ENCODE data around the gene STAM. TPM values are rescaled to one million over a fixed set of nuclear protein-coding genes. Genes with fewer than 3 reads are reported as not detected.
"Not testable (repeated sequence)": the region's sequence is repeated elsewhere in the genome, so short reads cannot be mapped to it uniquely, and the experiment has no call there.

Gene STAM
- total and polyA plus RNA-seq, 2 donors (not counting 3 experiments of a cell fraction or from before 2014, with no cell fraction given): 17.7 to 20.0 TPM

DNA sequence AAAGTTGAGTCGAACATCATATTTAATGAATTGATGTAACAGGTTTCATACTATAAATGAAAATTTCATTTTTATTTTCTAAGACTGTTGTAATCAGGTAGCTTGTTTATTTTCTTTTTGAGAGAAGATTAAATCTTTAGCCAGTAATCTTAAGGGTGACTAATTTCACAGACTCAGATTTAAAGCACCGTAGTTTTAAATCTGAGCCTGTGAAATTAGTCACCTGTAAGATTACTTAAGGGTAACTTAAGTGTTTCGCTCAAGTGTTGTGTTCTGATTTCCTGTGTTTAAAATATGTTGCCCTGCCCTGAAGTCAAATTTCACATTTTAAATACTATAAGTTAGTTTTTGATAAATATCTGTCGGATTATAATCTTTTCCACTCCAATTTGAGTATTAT is 72.2 kb downstream of the STAM start:
- Histone ChIP-seq H3K9me3 (replicated peaks; ENCODE audit: control insufficient read depth, insufficient read depth, low read length) (no peaks in the 10 kb centered on the region), H2AFZ (ENCODE audit: low read depth, low read length) (no peak overlapping the region), H3K27me3 (ENCODE audit: control insufficient read depth in 2 of 2, insufficient read depth in 2 of 2, low read length in 2 of 2) (no peaks in the 10 kb centered on the region), H3K9ac (replicated peaks; ENCODE audit: extremely low read depth, insufficient read depth, low read length) (no peak overlapping the region), H3K36me3 (ENCODE audit: control insufficient read depth in 2 of 2, extremely low read depth in 1 of 2, insufficient read depth in 2 of 2, low read length in 2 of 2) (peaks cover 3 to 7% of the 10 kb centered on the region in 2 experiments), H3K79me2 (ENCODE audit: control insufficient read depth, insufficient read depth, low read length) (no peaks in the 10 kb centered on the region), H3K4me2 (ENCODE audit: insufficient read depth, low read length) (no peak overlapping the region), H4K20me1 (replicated peaks; ENCODE audit: control insufficient read depth, extremely low read depth, insufficient read depth, low read length) (no peaks in the 10 kb centered on the region), H3K9me1 (replicated peaks; ENCODE audit: control insufficient read depth, extremely low read depth, insufficient read depth, low read length) (no peaks in the 10 kb centered on the region), H3K27ac (ENCODE audit: insufficient read depth, low read depth, low read length) (no peak overlapping the region), H3K4me1 (ENCODE audit: control insufficient read depth, extremely low read depth, insufficient read depth, low read length) (no peaks in the 10 kb centered on the region), H3K4me3 (replicated peaks in 1 of 3; ENCODE audit: insufficient read depth in 1 of 3, low read depth in 1 of 3, low read length in 3 of 3) (no peak overlapping the region)
- ChIA-PET POLR2A (no interaction called here), CTCF (no interaction called here)
- FAIRE-seq (no peak), DNase-seq (ENCODE audit: low read depth, low spot score) (no peak)
- no peak for TF ChIP-seq GATA2 (IDR thresholded peaks at IDR 0.05; ENCODE audit: insufficient read depth, insufficient read length, low read depth, low read length)
- TF ChIP-seq, protein P1, sequence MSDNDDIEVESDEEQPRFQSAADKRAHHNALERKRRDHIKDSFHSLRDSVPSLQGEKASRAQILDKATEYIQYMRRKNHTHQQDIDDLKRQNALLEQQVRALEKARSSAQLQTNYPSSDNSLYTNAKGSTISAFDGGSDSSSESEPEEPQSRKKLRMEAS (IDR thresholded peaks at IDR 0.05; ENCODE audit: insufficient read depth, insufficient read length): no peak
- TF ChIP-seq FOS (IDR thresholded peaks at IDR 0.05; ENCODE audit: borderline replicate concordance, insufficient read depth, low read length): no peak
- no peak for TF ChIP-seq MYC (IDR thresholded peaks at IDR 0.05; ENCODE audit: low read depth, low read length)
- dilution Hi-C loops (cut with MboI; ENCODE audit: extremely low pct_ligation_motif_present, low sequenced_read_pairs): no loop called here
- BruUV-seq (replicated peaks): no TSS peak
- intact Hi-C loops (cut with micrococcal nuclease): no loop called here

DNA sequence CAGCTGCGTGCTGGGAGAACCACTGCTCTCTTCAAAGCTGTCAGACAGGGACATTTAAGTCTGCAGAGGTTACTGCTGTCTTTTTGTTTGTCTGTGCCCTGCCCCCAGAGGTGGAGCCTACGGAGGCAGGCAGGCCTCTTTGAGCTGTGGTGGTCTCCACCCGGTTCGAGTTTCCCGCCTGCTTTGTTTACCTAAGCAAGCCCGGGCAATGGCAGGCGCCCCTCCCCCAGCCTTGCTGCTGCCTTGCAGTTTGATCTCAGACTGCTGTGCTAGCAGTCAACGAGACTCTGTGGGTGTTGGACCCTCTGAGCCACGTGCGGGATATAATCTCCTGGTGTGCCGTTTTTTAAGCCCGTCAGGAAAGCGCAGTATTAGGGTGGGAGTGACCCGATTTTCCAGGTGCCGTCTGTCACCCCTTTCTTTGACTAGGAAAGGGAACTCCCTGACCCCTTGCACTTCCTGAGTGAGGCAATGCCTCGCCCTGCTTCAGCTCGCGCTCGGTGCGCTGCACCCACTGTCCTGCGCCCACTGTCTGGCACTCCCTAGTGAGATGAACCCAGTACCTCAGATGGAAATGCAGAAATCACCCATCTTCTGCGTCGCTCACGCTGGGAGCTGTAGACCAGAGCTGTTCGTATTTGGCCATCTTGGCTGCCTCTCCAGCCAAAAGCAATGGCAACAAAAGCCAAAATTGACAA is 78.5 kb downstream of the STAM start:
- H3K4me2 ChIP-seq (ENCODE audit: insufficient read depth, low read length); BruUV-seq (replicated peaks); H3K27me3 ChIP-seq (ENCODE audit: control insufficient read depth in 2 of 2, insufficient read depth in 2 of 2, low read length in 2 of 2); DNase-seq (ENCODE audit: low read depth, low spot score); CTCF ChIA-PET; POLR2A ChIA-PET; H3K4me1 ChIP-seq (ENCODE audit: control insufficient read depth, extremely low read depth, insufficient read depth, low read length); H3K9ac ChIP-seq (replicated peaks; ENCODE audit: extremely low read depth, insufficient read depth, low read length); H3K4me3 ChIP-seq (replicated peaks in 1 of 3; ENCODE audit: insufficient read depth in 1 of 3, low read depth in 1 of 3, low read length in 3 of 3); FAIRE-seq; H2AFZ ChIP-seq (ENCODE audit: low read depth, low read length); dilution Hi-C loops (cut with MboI; ENCODE audit: extremely low pct_ligation_motif_present, low sequenced_read_pairs); H3K36me3 ChIP-seq (ENCODE audit: control insufficient read depth in 2 of 2, extremely low read depth in 1 of 2, insufficient read depth in 2 of 2, low read length in 2 of 2); H3K9me1 ChIP-seq (replicated peaks; ENCODE audit: control insufficient read depth, extremely low read depth, insufficient read depth, low read length); H3K9me3 ChIP-seq (replicated peaks; ENCODE audit: control insufficient read depth, insufficient read depth, low read length); intact Hi-C loops (cut with micrococcal nuclease); H3K27ac ChIP-seq (ENCODE audit: insufficient read depth, low read depth, low read length); H3K79me2 ChIP-seq (ENCODE audit: control insufficient read depth, insufficient read depth, low read length); H4K20me1 ChIP-seq (replicated peaks; ENCODE audit: control insufficient read depth, extremely low read depth, insufficient read depth, low read length): not testable (repeated sequence)
